ENCODE data around the gene SEPTIN3. TPM values are rescaled to one million over a fixed set of nuclear protein-coding genes. Genes with fewer than 3 reads are reported as not detected.

The SEPTIN3 gene
- total RNA-seq, 1 experiment from 2014 or later: 1.5 TPM

DNA sequence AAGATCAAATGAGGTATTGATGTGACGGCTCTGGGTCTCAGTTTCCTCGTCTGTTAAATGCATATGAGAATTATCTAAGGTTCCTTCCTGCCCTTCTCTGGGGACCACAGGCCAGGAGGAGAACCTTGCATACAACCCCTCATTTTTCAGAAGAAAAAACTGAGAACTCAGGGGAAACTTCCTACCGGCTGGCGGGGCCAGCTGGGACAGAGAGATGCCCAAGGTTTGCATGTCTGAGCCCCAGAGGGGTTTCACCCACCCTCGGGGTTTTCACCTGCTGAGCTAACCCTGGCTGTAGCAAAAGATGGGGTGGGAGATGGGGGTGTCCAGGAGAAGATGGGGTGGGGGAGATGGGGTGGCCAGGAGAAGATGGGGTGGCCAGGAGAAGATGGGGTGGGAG lies 46.9 kb upstream of the SEPTIN3 start:
- ChIA-PET POLR2A (ENCODE audit: unreplicated experiment) (no interaction called here), CTCF (interaction anchor here (0.6 kb wide), 1 partner anchor 92 kb away, joined by 8 read pairs; no protein-coding TSS in a partner anchor)
- TF ChIP-seq, protein P1, sequence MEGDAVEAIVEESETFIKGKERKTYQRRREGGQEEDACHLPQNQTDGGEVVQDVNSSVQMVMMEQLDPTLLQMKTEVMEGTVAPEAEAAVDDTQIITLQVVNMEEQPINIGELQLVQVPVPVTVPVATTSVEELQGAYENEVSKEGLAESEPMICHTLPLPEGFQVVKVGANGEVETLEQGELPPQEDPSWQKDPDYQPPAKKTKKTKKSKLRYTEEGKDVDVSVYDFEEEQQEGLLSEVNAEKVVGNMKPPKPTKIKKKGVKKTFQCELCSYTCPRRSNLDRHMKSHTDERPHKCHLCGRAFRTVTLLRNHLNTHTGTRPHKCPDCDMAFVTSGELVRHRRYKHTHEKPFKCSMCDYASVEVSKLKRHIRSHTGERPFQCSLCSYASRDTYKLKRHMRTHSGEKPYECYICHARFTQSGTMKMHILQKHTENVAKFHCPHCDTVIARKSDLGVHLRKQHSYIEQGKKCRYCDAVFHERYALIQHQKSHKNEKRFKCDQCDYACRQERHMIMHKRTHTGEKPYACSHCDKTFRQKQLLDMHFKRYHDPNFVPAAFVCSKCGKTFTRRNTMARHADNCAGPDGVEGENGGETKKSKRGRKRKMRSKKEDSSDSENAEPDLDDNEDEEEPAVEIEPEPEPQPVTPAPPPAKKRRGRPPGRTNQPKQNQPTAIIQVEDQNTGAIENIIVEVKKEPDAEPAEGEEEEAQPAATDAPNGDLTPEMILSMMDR (conservative IDR thresholded peaks at IDR 0.05): no peak
- TF ChIP-seq EZH2 (IDR thresholded peaks at IDR 0.05; ENCODE audit: low read depth): no peak
- Histone ChIP-seq H3K9me3 (ENCODE audit: insufficient read depth, low read depth) (no peaks in the 10 kb centered on the region), H3K27me3 (ENCODE audit: insufficient read depth, low read depth) (peaks cover 6% of the 10 kb centered on the region; the same call in 1 of the 2 replicates), H3K9me2 (ENCODE audit: insufficient read depth) (no peaks in the 10 kb centered on the region), H3K4me3 (no peak overlapping the region), H4K20me1 (ENCODE audit: insufficient read depth) (no peaks in the 10 kb centered on the region), H3K79me2 (ENCODE audit: low read depth) (no peaks in the 10 kb centered on the region), H2AFZ (no peak overlapping the region), H3K27ac (no peak overlapping the region), H3K4me1 (replicated peaks; ENCODE audit: insufficient read depth) (peaks cover 7% of the 10 kb centered on the region), H3K36me3 (ENCODE audit: low read depth) (no peaks in the 10 kb centered on the region), H3F3A (ENCODE audit: insufficient read depth, low read depth) (peaks cover 22% of the 10 kb centered on the region; the same call in 1 of the 2 replicates), H3K4me2 (no peak overlapping the region)
- intact Hi-C loops (cut with micrococcal nuclease; ENCODE audit: unreplicated experiment): no loop called here
- BruUV-seq (replicated peaks): no TSS peak
- DNase-seq: no peak

DNA sequence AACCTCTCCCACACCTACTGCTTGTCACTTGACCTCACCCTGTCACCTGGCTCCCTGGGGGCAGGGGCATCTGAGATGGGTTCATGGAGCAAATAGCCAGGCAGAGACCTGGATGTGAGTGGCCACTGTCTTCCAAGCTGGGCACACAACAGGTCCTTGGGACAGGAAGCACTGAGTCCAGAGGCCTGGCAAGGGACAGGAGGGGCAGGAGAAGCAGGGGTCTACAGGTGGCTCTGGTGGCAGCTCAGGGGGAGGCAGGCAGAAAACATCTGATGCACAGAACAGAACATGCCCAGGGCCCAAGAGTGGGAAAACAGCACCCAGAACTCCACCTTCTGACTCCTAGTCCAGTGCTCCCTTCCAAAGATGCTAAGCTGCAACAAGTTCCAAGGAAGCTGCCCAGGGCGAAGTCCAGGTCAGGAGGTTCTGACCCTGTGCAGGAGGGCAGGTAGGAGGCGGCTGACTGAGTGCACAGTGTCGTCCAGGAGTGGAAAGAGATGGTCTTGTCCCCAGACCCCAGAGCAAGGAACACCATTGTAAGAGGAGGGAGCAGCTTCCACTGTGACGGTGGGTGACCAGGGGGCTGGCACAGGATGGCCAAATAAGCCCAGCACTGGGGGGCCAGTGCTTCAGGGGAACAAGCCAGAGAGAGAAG lies 46.2 kb upstream of the SEPTIN3 start:
- H3K27ac ChIP-seq: no peak overlapping the region
- no peaks in the 10 kb centered on the region for H3K9me3 ChIP-seq (ENCODE audit: insufficient read depth, low read depth)
- no peak overlapping the region for H3K4me2 ChIP-seq
- peaks cover 26% of the 10 kb centered on the region; the same call in 1 of the 2 replicates for H3F3A ChIP-seq (ENCODE audit: insufficient read depth, low read depth)
- ChIA-PET POLR2A (ENCODE audit: unreplicated experiment) (no interaction called here), CTCF (interaction anchor here (0.6 kb wide), 1 partner anchor 93 kb away, joined by 8 read pairs; no protein-coding TSS in a partner anchor)
- BruUV-seq (replicated peaks): no TSS peak
- no peak for DNase-seq
- H4K20me1 ChIP-seq (ENCODE audit: insufficient read depth): no peaks in the 10 kb centered on the region
- H3K79me2 ChIP-seq (ENCODE audit: low read depth): no peaks in the 10 kb centered on the region
- no peak overlapping the region for H2AFZ ChIP-seq
- no peak for TF ChIP-seq EZH2 (IDR thresholded peaks at IDR 0.05; ENCODE audit: low read depth)
- TF ChIP-seq, protein P1 (conservative IDR thresholded peaks at IDR 0.05): no peak
- peaks cover 4% of the 10 kb centered on the region for H3K4me1 ChIP-seq (replicated peaks; ENCODE audit: insufficient read depth)
- H3K36me3 ChIP-seq (ENCODE audit: low read depth): no peaks in the 10 kb centered on the region
- H3K4me3 ChIP-seq: no peak overlapping the region
- intact Hi-C loops (cut with micrococcal nuclease; ENCODE audit: unreplicated experiment): no loop called here
- H3K27me3 ChIP-seq (ENCODE audit: insufficient read depth, low read depth): peaks cover 6% of the 10 kb centered on the region; the same call in 1 of the 2 replicates
- no peaks in the 10 kb centered on the region for H3K9me2 ChIP-seq (ENCODE audit: insufficient read depth)

DNA sequence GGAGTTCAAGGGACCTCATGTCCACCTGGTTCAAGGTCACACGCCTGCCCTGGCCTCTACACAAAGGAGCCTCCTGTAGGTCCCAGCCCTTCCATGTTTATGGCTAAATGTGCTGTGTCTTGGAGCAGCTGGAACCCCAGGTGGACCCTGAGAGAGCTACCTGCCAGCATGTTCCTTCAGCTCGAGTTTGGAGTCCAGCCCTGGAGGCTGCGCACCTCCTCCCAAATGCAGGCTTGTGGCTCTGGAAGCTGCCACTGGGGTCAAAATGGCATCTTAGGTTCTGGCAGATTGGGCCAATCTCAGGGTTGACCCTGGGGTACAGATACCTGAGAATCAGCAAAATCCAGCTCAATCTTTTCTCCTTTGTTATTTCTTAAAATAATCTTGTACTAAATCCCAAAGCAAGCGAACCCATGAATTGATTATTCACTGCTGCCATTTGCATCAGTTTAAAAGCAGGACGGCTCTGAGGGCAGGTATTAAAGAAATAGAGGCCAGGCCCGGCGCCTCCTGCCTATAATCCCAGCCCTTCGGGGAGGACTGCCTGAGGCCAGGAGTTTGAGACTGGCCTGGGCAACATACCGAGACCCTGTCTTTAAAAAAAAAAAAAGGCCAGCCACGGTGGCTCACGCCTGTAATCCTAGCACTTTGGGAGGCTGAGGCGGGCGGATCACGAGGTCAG lies 45.5 kb upstream of the SEPTIN3 start:
- H4K20me1 ChIP-seq (ENCODE audit: insufficient read depth): no peaks in the 10 kb centered on the region
- POLR2A ChIA-PET (ENCODE audit: unreplicated experiment): no interaction called here
- H3K9me3 ChIP-seq (ENCODE audit: insufficient read depth, low read depth): no peaks in the 10 kb centered on the region
- H3K4me2 ChIP-seq: no peak overlapping the region
- CTCF ChIA-PET: interaction anchor here (0.7 kb wide), 1 partner anchor 35 kb away, joined by 5 read pairs; no protein-coding TSS in a partner anchor
- no peaks in the 10 kb centered on the region for H3K9me2 ChIP-seq (ENCODE audit: insufficient read depth)
- H3K4me3 ChIP-seq: no peak overlapping the region
- TF ChIP-seq, protein P1 (conservative IDR thresholded peaks at IDR 0.05): no peak
- TF ChIP-seq EZH2 (IDR thresholded peaks at IDR 0.05; ENCODE audit: low read depth): no peak
- H3K36me3 ChIP-seq (ENCODE audit: low read depth): no peaks in the 10 kb centered on the region
- peaks cover 6% of the 10 kb centered on the region; the same call in 1 of the 2 replicates for H3K27me3 ChIP-seq (ENCODE audit: insufficient read depth, low read depth)
- intact Hi-C loops (cut with micrococcal nuclease; ENCODE audit: unreplicated experiment): no loop called here
- H3K79me2 ChIP-seq (ENCODE audit: low read depth): no peaks in the 10 kb centered on the region
- BruUV-seq (replicated peaks): no TSS peak
- DNase-seq: no peak
- no peak overlapping the region for H3K27ac ChIP-seq
- peaks cover 19% of the 10 kb centered on the region; the same call in 1 of the 2 replicates for H3F3A ChIP-seq (ENCODE audit: insufficient read depth, low read depth)
- no peak overlapping the region for H2AFZ ChIP-seq
- no peaks in the 10 kb centered on the region for H3K4me1 ChIP-seq (replicated peaks; ENCODE audit: insufficient read depth)
